Sigmoid colon (tissue), 3 donors: ENCODE measurements around the gene EPN2.

Experiments
- CTCF ChIP-seq, 4 experiments: fragments of 450-650 bp in 3 of 4; fragments of 200-600 bp in 1 of 4; IDR thresholded peaks; one replicate each; pipeline ENCODE4 v1.5.1; 2016 to 2019; ENCODE audit warnings: antibody characterized with exemption in 4 of 4, mild to moderate bottlenecking in 3 of 4, moderate library complexity in 2 of 4
- POLR2A ChIP-seq, 2 donors: fragments of 450-650 bp; IDR thresholded peaks; one replicate each; pipeline ENCODE4 v1.6.1; 2016; ENCODE audit warnings: antibody characterized with exemption in 2 of 2, mild to moderate bottlenecking in 2 of 2, moderate library complexity in 2 of 2

GRCh38 chr17:19242926-19243325 lies 5.8 kb downstream of the EPN2 start:
- TF ChIP-seq POLR2A (IDR thresholded peaks at IDR 0.05) (no peak), CTCF (IDR thresholded peaks at IDR 0.05) (no peak)
